Panc1 (cell line): ENCODE data around the gene ATP2B2. TPM values are rescaled to one million over a fixed set of nuclear protein-coding genes. Genes with fewer than 3 reads are reported as not detected.

Source experiments
- ATAC-seq: fragments of 200-7000 bp; cut with Tn5 transposase; 2 replicates; pipeline ENCODE4 v1.9.1; 2020; ENCODE audit warnings: mild to moderate bottlenecking, moderate library complexity
- BruUV-seq: library from RNA; stranded (reverse); fragments of 400-500 nt; replicated peaks from 2 replicates; lab custom pipeline; 2021; lab: Mats Ljungman, UMichigan
- CTCF ChIA-PET: fragments of 300-600 bp; sonication (Branson Sonifier 250); formaldehyde crosslinking; loops from one replicate; lab custom pipeline; 2022; ENCODE audit warnings: antibody characterized with exemption; lab: Charles Lee
- POLR2A ChIA-PET: fragments of 300-600 bp; sonication (Branson Sonifier 250); formaldehyde crosslinking; loops from one replicate; lab custom pipeline; 2022; ENCODE audit warnings: antibody characterized with exemption; lab: Charles Lee
- DNase-seq: peaks from one replicate; pipeline ENCODE4 v3.0.0-alpha.2; 2010; ENCODE audit warnings: low read depth, low spot score
- H3K27ac ChIP-seq: 2 replicates; pipeline ENCODE4 v1.5.1; 2011; ENCODE audit warnings: mild to moderate bottlenecking, low read length, inconsistent platforms
- H3K27me3 ChIP-seq: fragments of 200-500 bp; sonication (Bioruptor generic); 2 replicates; pipeline ENCODE4 v1.6.0; 2014; ENCODE audit warnings: low read length, inconsistent platforms; ENCODE audit not compliant: control insufficient read depth, insufficient read depth
- H3K36me3 ChIP-seq: fragments of 200-500 bp; sonication (Bioruptor generic); 2 replicates; pipeline ENCODE4 v1.5.1; 2014; ENCODE audit warnings: inconsistent platforms, mild to moderate bottlenecking, low read length, moderate library complexity; ENCODE audit not compliant: control insufficient read depth, insufficient read depth
- H3K4me1 ChIP-seq: 2 replicates; pipeline ENCODE4 v1.5.1; 2011; ENCODE audit warnings: inconsistent platforms, mild to moderate bottlenecking, low read length, moderate library complexity; ENCODE audit not compliant: control insufficient read depth, insufficient read depth
- H3K4me3 ChIP-seq, 2 experiments: 2 replicates each; pipeline ENCODE4 v1.5.1; 2011 to 2012; ENCODE audit warnings: low read depth in 2 of 2, low read length in 2 of 2, mild to moderate bottlenecking in 2 of 2, inconsistent platforms in 1 of 2, moderate library complexity in 1 of 2
- H3K9me3 ChIP-seq: fragments of 200-500 bp; sonication (Bioruptor generic); 2 replicates; pipeline ENCODE4 v1.5.1; 2014; ENCODE audit warnings: low read depth, mild to moderate bottlenecking, inconsistent platforms, low read length, moderate library complexity; ENCODE audit not compliant: control insufficient read depth, insufficient read depth
- CTCF ChIP-seq: fragments of 450-650 bp; IDR thresholded peaks from 2 replicates; pipeline ENCODE4 v1.5.1; 2017; ENCODE audit warnings: mild to moderate bottlenecking
- POLR2AphosphoS5 ChIP-seq: IDR thresholded peaks from 2 replicates; pipeline ENCODE4 v1.6.1; 2012; ENCODE audit warnings: mild to moderate bottlenecking, low read depth, low read length, moderate library complexity
- REST ChIP-seq, 2 experiments: IDR thresholded peaks; 2 replicates each; pipeline ENCODE4 v1.6.1; 2011 to 2012; ENCODE audit warnings: low read depth in 2 of 2, control low read depth in 1 of 2, low read length in 1 of 2, mild to moderate bottlenecking in 1 of 2, moderate library complexity in 1 of 2; ENCODE audit not compliant: insufficient read depth in 1 of 2
- SIN3A ChIP-seq: IDR thresholded peaks from 2 replicates; pipeline ENCODE4 v1.6.1; 2012; ENCODE audit warnings: low read depth, mild to moderate bottlenecking, low read length, moderate library complexity, borderline replicate concordance; ENCODE audit not compliant: insufficient read depth
- TCF7L2 ChIP-seq: IDR thresholded peaks from 2 replicates; pipeline ENCODE4 v1.6.1; 2011; ENCODE audit warnings: mild to moderate bottlenecking, low read depth, low read length, inconsistent platforms
- in situ Hi-C: cut with HindIII; loops from 2 replicates; pipeline ENCODE4 v1.10.0; 2016; ENCODE audit warnings: low sequenced_read_pairs, low pct_unique_long_range_greater_than_20kb
- intact Hi-C: fragments of 100-400 bp; cut with micrococcal nuclease; formaldehyde crosslinking; loops from one replicate; pipeline ENCODE4 v1.10.0; 2022; ENCODE audit not compliant: unreplicated experiment
- total RNA-seq: library from RNA; stranded (reverse); gene quantifications from one replicate; pipeline ENCODE4 v1.2.1, GENCODE V29; 2021; ENCODE audit not compliant: unreplicated experiment

The ATP2B2 gene
- total RNA-seq, 1 experiment from 2014 or later: not detected

GRCh38 chr3:10290481-10291176, 214.8 kb downstream of the ATP2B2 start:
- Histone ChIP-seq H3K4me1 (no peaks in the 10 kb centered on the region), H3K36me3 (peaks cover 2% of the 10 kb centered on the region; the same call in 1 of the 2 replicates), H3K27ac (no peak overlapping the region), H3K4me3 (no peak overlapping the region), H3K27me3 (no peaks in the 10 kb centered on the region), H3K9me3 (no peaks in the 10 kb centered on the region)
- ChIA-PET CTCF (no interaction called here), POLR2A (no interaction called here)
- intact Hi-C loops (no loop called here), in situ Hi-C loops (no loop called here)
- BruUV-seq: no TSS peak
- TF ChIP-seq TCF7L2 (no peak), CTCF (no peak), POLR2AphosphoS5 (no peak), SIN3A (no peak), REST (IDR thresholded peaks at IDR 0.05; ENCODE audit: insufficient read depth in 1 of 2, low read depth in 2 of 2, low read length in 1 of 2) (no peak)
- no peak for ATAC-seq
- DNase-seq: no peak

- H3K27me3 ChIP-seq: no peaks in the 10 kb centered on the region
- ATAC-seq: no peak
- H3K9me3 ChIP-seq: no peaks in the 10 kb centered on the region
- in situ Hi-C loops (no loop called here), intact Hi-C loops (no loop called here)
- POLR2A ChIA-PET: interaction anchor here (0.7 kb wide), 1 partner anchor 417 kb away, joined by 7 read pairs; no protein-coding TSS in a partner anchor
- CTCF ChIA-PET: no interaction called here
- H3K27ac ChIP-seq: no peak overlapping the region
- no TSS peak for BruUV-seq
- no peaks in the 10 kb centered on the region for H3K4me1 ChIP-seq
- H3K36me3 ChIP-seq: peaks cover 2% of the 10 kb centered on the region; the same call in 1 of the 2 replicates
- TF ChIP-seq TCF7L2 (no peak), POLR2AphosphoS5 (no peak), SIN3A (no peak), CTCF (no peak), REST (IDR thresholded peaks at IDR 0.05; ENCODE audit: insufficient read depth in 1 of 2, low read depth in 2 of 2, low read length in 1 of 2) (no peak)
- DNase-seq: no peak
- no peak overlapping the region for H3K4me3 ChIP-seq
These were observed 215.5 kb downstream of the ATP2B2 start for GRCh38 chr3:10289787-10290355.
